SK-N-SH (cell line): ENCODE results near the gene MEG3. TPM values are rescaled to one million over a fixed set of nuclear protein-coding genes. Genes with fewer than 3 reads are reported as not detected.

Experiments
- CTCF ChIA-PET: fragments of 300-600, 350-600 bp; formaldehyde crosslinking; extraction: SDS; loops from one replicate; lab custom pipeline; 2021; lab: Yijun Ruan, JAX
- POLR2A ChIA-PET: fragments of 350-600 bp; sonication (Branson Sonifier 250); formaldehyde crosslinking; extraction: SDS; loops from one replicate; lab custom pipeline; 2020; ENCODE audit warnings: antibody characterized with exemption, inconsistent platforms; lab: Yijun Ruan, JAX
- DNase-seq: peaks from one replicate; pipeline ENCODE4 v3.0.0; 2012
- H2AFZ ChIP-seq: fragments of 200-600 bp; sonication (generic); 2 replicates; pipeline ENCODE4 v1.8.1; 2016; ENCODE audit warnings: antibody characterized with exemption, mild to moderate bottlenecking, low read depth
- H3F3A ChIP-seq: fragments of 200-600 bp; sonication (generic); replicated peaks from 2 replicates; pipeline ENCODE3; 2016; ENCODE audit warnings: antibody characterized with exemption, mild to moderate bottlenecking; ENCODE audit not compliant: insufficient read depth
- H3K27ac ChIP-seq, 2 experiments: fragments of 200-500 bp in 1 of 2; fragments of 200-600 bp in 1 of 2; sonication (Bioruptor generic) in 1 of 2; sonication (generic), shearing (Covaris generic) in 1 of 2; 2 replicates each; pipeline versions ENCODE4 v1.5.1 to v1.6.1; 2014 to 2016; ENCODE audit warnings: low read depth in 2 of 2, inconsistent platforms in 1 of 2, low read length in 1 of 2, mild to moderate bottlenecking in 1 of 2, mixed read lengths in 1 of 2
- H3K27me3 ChIP-seq: fragments of 200-600 bp; sonication (generic), shearing (Covaris generic); 2 replicates; pipeline ENCODE4 v1.6.1; 2016; ENCODE audit warnings: mixed run types; ENCODE audit not compliant: insufficient read depth
- H3K36me3 ChIP-seq, 2 experiments: fragments of 200-500 bp in 1 of 2; fragments of 200-600 bp in 1 of 2; sonication (Bioruptor generic) in 1 of 2; sonication (generic) in 1 of 2; replicated peaks in 1 of 2; 2 replicates each; pipeline versions ENCODE3 to v1.5.1; 2014 to 2016; ENCODE audit warnings: low read length in 1 of 2, mild to moderate bottlenecking in 1 of 2; ENCODE audit not compliant: insufficient read depth in 2 of 2, control insufficient read depth in 1 of 2
- H3K4me1 ChIP-seq, 2 experiments: fragments of 200-500 bp in 1 of 2; fragments of 200-600 bp in 1 of 2; sonication (Bioruptor generic) in 1 of 2; sonication (generic), shearing (Covaris generic) in 1 of 2; 2 replicates each; pipeline versions ENCODE4 v1.5.1 to v1.6.1; 2014 to 2016; ENCODE audit warnings: low read depth in 1 of 2, low read length in 1 of 2, mixed run types in 1 of 2; ENCODE audit not compliant: insufficient read depth in 2 of 2, control insufficient read depth in 1 of 2
- H3K4me2 ChIP-seq: fragments of 200-600 bp; sonication (generic), shearing (Covaris generic); 2 replicates; pipeline ENCODE4 v1.6.1; 2017; ENCODE audit warnings: mixed run types
- H3K4me3 ChIP-seq, 2 experiments: fragments of 200-500 bp in 1 of 2; fragments of 200-600 bp in 1 of 2; sonication (Bioruptor generic) in 1 of 2; sonication (generic), shearing (Covaris generic) in 1 of 2; 2 replicates each; pipeline versions ENCODE4 v1.5.1 to v1.8.1; 2014 to 2016; ENCODE audit warnings: low read depth in 2 of 2, inconsistent platforms in 1 of 2, low read length in 1 of 2, mild to moderate bottlenecking in 1 of 2, mixed read lengths in 1 of 2, moderate library complexity in 1 of 2
- H3K79me2 ChIP-seq: fragments of 200-600 bp; sonication (generic); 2 replicates; pipeline ENCODE4 v1.8.1; 2017; ENCODE audit warnings: mild to moderate bottlenecking; ENCODE audit not compliant: insufficient read depth
- H3K9ac ChIP-seq: fragments of 200-600 bp; sonication (generic); 2 replicates; pipeline ENCODE4 v1.6.1; 2017; ENCODE audit warnings: mixed run types
- H3K9me2 ChIP-seq: fragments of 200-600 bp; sonication (generic); 2 replicates; pipeline ENCODE4 v1.6.1; 2017; ENCODE audit warnings: mixed run types
- H3K9me3 ChIP-seq: fragments of 200-600 bp; sonication (generic); 2 replicates; pipeline ENCODE4 v1.6.1; 2017; ENCODE audit warnings: mixed run types, mild to moderate bottlenecking, moderate library complexity
- H4K20me1 ChIP-seq: fragments of 200-600 bp; sonication (generic); 2 replicates; pipeline ENCODE4 v1.6.1; 2017; ENCODE audit warnings: mild to moderate bottlenecking, mixed run types; ENCODE audit not compliant: insufficient read depth
- EP300 ChIP-seq, 2 experiments: IDR thresholded peaks; 2 replicates each; pipeline versions ENCODE4 v1.4.0 to v1.6.1; 2012; ENCODE audit warnings: borderline replicate concordance in 1 of 2, low read depth in 1 of 2, low read length in 1 of 2
- EZH2phosphoT487 ChIP-seq: fragments of 200-600 bp; sonication (generic); IDR thresholded peaks from 2 replicates; pipeline ENCODE4 v1.6.1; 2017; ENCODE audit warnings: low read depth, mixed run types, mild to moderate bottlenecking, antibody characterized with exemption, moderate library complexity, borderline replicate concordance
- MAX ChIP-seq: IDR thresholded peaks from 2 replicates; pipeline ENCODE4 v1.4.0; 2012; ENCODE audit warnings: low read depth
- MEF2A ChIP-seq: IDR thresholded peaks from 2 replicates; pipeline ENCODE4 v1.4.0; 2012; ENCODE audit warnings: low read depth, borderline replicate concordance
- NRF1 ChIP-seq: IDR thresholded peaks from 2 replicates; pipeline ENCODE4 v1.6.1; 2012; ENCODE audit warnings: low read depth, mild to moderate bottlenecking, low read length
- RAD21 ChIP-seq: IDR thresholded peaks from 2 replicates; pipeline ENCODE4 v1.6.1; 2012; ENCODE audit warnings: mild to moderate bottlenecking, low read length
- RXRA ChIP-seq: IDR thresholded peaks from 2 replicates; pipeline ENCODE4 v1.4.0; 2012; ENCODE audit warnings: low read depth, mild to moderate bottlenecking, borderline replicate concordance
- TEAD4 ChIP-seq: IDR thresholded peaks from 2 replicates; pipeline ENCODE4 v1.4.0; 2012; ENCODE audit warnings: mild to moderate bottlenecking, borderline replicate concordance; ENCODE audit not compliant: insufficient read depth
- USF1 ChIP-seq: IDR thresholded peaks from 2 replicates; pipeline ENCODE4 v1.4.0; 2012; ENCODE audit warnings: low read depth, borderline replicate concordance
- YY1 ChIP-seq: IDR thresholded peaks from 2 replicates; pipeline ENCODE4 v1.4.0; 2012; ENCODE audit warnings: low read depth, mild to moderate bottlenecking
- WGBS: methylation state at CpG from one replicate; pipeline ENCODE4 v1.1.6; 2017; ENCODE audit warnings: low lambda C conversion rate; 5-methylcytosine and 5-hydroxymethylcytosine counted together
- polyA plus RNA-seq, 3 experiments: library from polyadenylated mRNA; depleted of rRNA; stranded (reverse); fragments of >200 nt; gene quantifications; 2 replicates each; pipeline ENCODE4 v1.2.3, GENCODE V29; 2012
- small RNA-seq, 7 experiments: library from RNA; depleted of rRNA; stranded (forward); fragments of <200 nt; gene quantifications; one replicate each; pipeline ENCODE3, GENCODE V24; 2012
- TF ChIP-seq, protein P1 (sequence below): IDR thresholded peaks from 2 replicates; pipeline ENCODE4 v1.4.0; 2012; ENCODE audit warnings: low read depth, borderline replicate concordance

The MEG3 gene
- polyA plus RNA-seq, 1 of the 3 experiments (the other 2 are of a cell fraction), result not detected

DNA sequence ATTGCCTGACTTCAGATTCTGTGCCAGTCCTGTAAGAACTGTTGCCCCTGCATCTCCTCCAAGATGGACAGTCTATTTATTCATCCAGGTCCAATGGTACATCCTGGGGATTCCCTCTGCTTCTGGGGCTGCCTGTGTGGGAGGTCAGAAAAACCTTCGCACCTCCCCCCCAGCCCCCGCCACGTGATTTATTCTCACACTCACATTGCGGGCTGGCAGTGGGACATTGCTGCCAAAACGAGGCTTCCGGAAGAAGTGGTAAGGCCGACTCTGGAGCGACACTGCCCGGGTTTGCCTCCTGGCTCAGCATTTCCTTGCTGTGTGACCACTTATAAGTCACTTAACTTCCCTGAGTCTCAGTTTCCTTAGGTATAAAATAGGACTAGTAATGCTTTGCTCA is 83.5 kb downstream of the MEG3 start:
- peaks cover 0 to 32% of the 10 kb centered on the region in 2 experiments; a peak in 1 of 4 replicates for H3K4me1 ChIP-seq
- WGBS, result 73% methylated on average over 9 of the region's 9 CpGs
- no peak overlapping the region for H3K4me2 ChIP-seq
- no peak overlapping the region; a peak in 1 of 4 replicates for H3K4me3 ChIP-seq
- H4K20me1 ChIP-seq, result no peaks in the 10 kb centered on the region
- no peaks in the 10 kb centered on the region for H3K9me3 ChIP-seq
- no peaks in the 10 kb centered on the region for H3K36me3 ChIP-seq
- POLR2A ChIA-PET, result no interaction called here
- H2AFZ ChIP-seq, result no peak overlapping the region
- H3K27ac ChIP-seq, result no peak overlapping the region
- no peaks in the 10 kb centered on the region for H3F3A ChIP-seq
- TF ChIP-seq EZH2phosphoT487 (no peak), TEAD4 (no peak), NRF1 (no peak), USF1 (no peak), MEF2A (no peak), YY1 (no peak), RXRA (no peak), MAX (no peak), RAD21 (no peak), EP300 (IDR thresholded peaks at IDR 0.05; ENCODE audit: borderline replicate concordance in 1 of 2, low read depth in 1 of 2, low read length in 1 of 2) (no peak)
- TF ChIP-seq, protein P1, sequence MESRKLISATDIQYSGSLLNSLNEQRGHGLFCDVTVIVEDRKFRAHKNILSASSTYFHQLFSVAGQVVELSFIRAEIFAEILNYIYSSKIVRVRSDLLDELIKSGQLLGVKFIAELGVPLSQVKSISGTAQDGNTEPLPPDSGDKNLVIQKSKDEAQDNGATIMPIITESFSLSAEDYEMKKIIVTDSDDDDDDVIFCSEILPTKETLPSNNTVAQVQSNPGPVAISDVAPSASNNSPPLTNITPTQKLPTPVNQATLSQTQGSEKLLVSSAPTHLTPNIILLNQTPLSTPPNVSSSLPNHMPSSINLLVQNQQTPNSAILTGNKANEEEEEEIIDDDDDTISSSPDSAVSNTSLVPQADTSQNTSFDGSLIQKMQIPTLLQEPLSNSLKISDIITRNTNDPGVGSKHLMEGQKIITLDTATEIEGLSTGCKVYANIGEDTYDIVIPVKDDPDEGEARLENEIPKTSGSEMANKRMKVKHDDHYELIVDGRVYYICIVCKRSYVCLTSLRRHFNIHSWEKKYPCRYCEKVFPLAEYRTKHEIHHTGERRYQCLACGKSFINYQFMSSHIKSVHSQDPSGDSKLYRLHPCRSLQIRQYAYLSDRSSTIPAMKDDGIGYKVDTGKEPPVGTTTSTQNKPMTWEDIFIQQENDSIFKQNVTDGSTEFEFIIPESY, result no peak
- peaks cover 6% of the 10 kb centered on the region; the same call in 1 of the 2 replicates for H3K27me3 ChIP-seq
- CTCF ChIA-PET, result no interaction called here
- H3K79me2 ChIP-seq, result no peaks in the 10 kb centered on the region
- H3K9me2 ChIP-seq, result no peaks in the 10 kb centered on the region
- H3K9ac ChIP-seq, result no peak overlapping the region
- no peak for DNase-seq

Small RNA genes within 50 kb of the gene (small RNA-seq; reads per million reads assigned to genes)
- 0 reads per million in 7 experiments for gene AL117190.3
- 0 reads per million in 7 experiments for gene MIR127
- 0 reads per million in 7 experiments for gene MIR136
- gene MIR2392, result 0 reads per million in 7 experiments
- 0 to 3.4 (median 0) reads per million in 7 experiments for gene MIR337
- gene MIR431, result 0 reads per million in 7 experiments
- gene MIR432, result 0 reads per million in 7 experiments
- 0 reads per million in 7 experiments for gene MIR433
- 0 to 7.9 (median 0) reads per million in 7 experiments for gene MIR493
- gene RF01928, result 0 reads per million in 7 experiments
- gene RF02145, result 0 reads per million in 7 experiments
- 0 reads per million in 7 experiments for gene SNORD112

Other genes with a start within 250 kb of the MEG3 start
- 4.2 and 4.4 TPM in 2 replicates for gene BEGAIN, start 238.7 kb upstream of the MEG3 start, polyA plus RNA-seq (2012; rRNA removed)
- gene DLK1, start 99.2 kb upstream of the MEG3 start, polyA plus RNA-seq (2012; rRNA removed), result 1.2 and 1.7 TPM in 2 replicates
- gene RTL1, start 77.6 kb downstream of the MEG3 start, polyA plus RNA-seq (2012; rRNA removed), result 0.05 and 0.07 TPM in 2 replicates